Heart right ventricle (tissue), 16 donors: Measurements from ENCODE around the gene TPO. TPM values are rescaled to one million over a fixed set of nuclear protein-coding genes. Genes with fewer than 3 reads are reported as not detected.

Experiments used
- ATAC-seq, 8 donors: fragments of 200-7000 bp; cut with Tn5 transposase; one replicate each; pipeline ENCODE4 v1.9.1; 2020; ENCODE audit warnings: mild to moderate bottlenecking in 8 of 8, moderate library complexity in 8 of 8, moderate number of reproducible peaks in 1 of 8
- DNase-seq, 2 donors: peaks; one replicate each; pipeline ENCODE4 v3.0.0-alpha.2; 2020
- H3K27ac ChIP-seq, 10 donors: fragments of 200-600 bp; sonication (generic) in 2 of 10; one replicate each; pipeline versions ENCODE4 v1.5.0 to v1.8.0; 2020 to 2022; ENCODE audit warnings: mild to moderate bottlenecking in 3 of 10
- H3K27me3 ChIP-seq, 7 donors: fragments of 200-600 bp; one replicate each; pipeline ENCODE4 v1.8.0; 2021 to 2022; ENCODE audit warnings: mild to moderate bottlenecking in 2 of 7
- H3K36me3 ChIP-seq, 9 donors: fragments of 200-600 bp; sonication (generic) in 1 of 9; one replicate each; pipeline versions ENCODE4 v1.5.0 to v1.8.0; 2020 to 2022; ENCODE audit warnings: mild to moderate bottlenecking in 2 of 9
- H3K4me1 ChIP-seq, 9 donors: fragments of 200-600 bp; sonication (generic) in 1 of 9; one replicate each; pipeline versions ENCODE4 v1.5.0 to v1.8.0; 2020 to 2022; ENCODE audit warnings: mild to moderate bottlenecking in 4 of 9
- H3K4me3 ChIP-seq, 10 donors: fragments of 200-600 bp; sonication (generic) in 2 of 10; one replicate each; pipeline versions ENCODE4 v1.5.0 to v1.8.0; 2020 to 2022; ENCODE audit warnings: mild to moderate bottlenecking in 7 of 10, moderate library complexity in 2 of 10
- H3K9me3 ChIP-seq, 11 donors: fragments of 200-600 bp in 10 of 11; sonication (generic) in 2 of 11; one replicate each; pipeline versions ENCODE4 v1.5.0 to v1.8.0; 2013 to 2022; ENCODE audit warnings: mild to moderate bottlenecking in 2 of 11, control low read depth in 1 of 11, moderate library complexity in 1 of 11
- CTCF ChIP-seq, 9 donors: fragments of 200-600 bp; sonication (generic) in 2 of 9; IDR thresholded peaks; one replicate each; pipeline versions ENCODE4 v1.5.0 to v1.8.0; 2021 to 2022; ENCODE audit warnings: antibody characterized with exemption in 9 of 9, mild to moderate bottlenecking in 5 of 9, moderate library complexity in 1 of 9
- WGBS, 2 donors: extraction: QIAGEN DNeasy Blood & Tissue Kit; methylation state at CpG; one replicate each; pipeline ENCODE4 v1.1.7; 2013; ENCODE audit warnings: inconsistent platforms in 1 of 2; 5-methylcytosine and 5-hydroxymethylcytosine counted together
- intact Hi-C, 10 donors: fragments of 100-400 bp; cut with DNase I; formaldehyde crosslinking; loops; one replicate each; pipeline versions ENCODE4 v1.11.1 to v1.14.2; 2022
- polyA plus RNA-seq, 2 donors: library from polyadenylated mRNA; stranded (reverse); fragments of 200-250 nt; gene quantifications; one replicate each; pipeline ENCODE4 v1.2.3, GENCODE V29; 2013
- total RNA-seq, 10 donors: library from RNA; stranded (reverse); fragmentation: NEBNext Ultra II Directional in 3 of 10; extraction: Animal tissue kit (Norgen Biotek cat#: 25700) in 3 of 10; gene quantifications; one replicate each; pipeline versions ENCODE4 v1.2.1 to v1.2.4, GENCODE V29; 2021 to 2023
- donor health status: Arrhythmogenic right ventricular cardiomyopathy.
- donor health status: ischemic (EF 13 %, LVEDD 7.1; RV severe dilation, severe dysfunction).
- donor health status: healthy with polysubstance abuse.
- donor health status: DM: no; HTN: yes; CAD: no.
- donor health status: DM: no; HTN: no; CAD: no.
- donor health status: ischemic (EF 25% LVEDD 6.9; RV normal size, moderate dysfunction).
- donor health status: ischemic (EF 25% LVEDD 5.7; RV mildly dilated, moderate dysfunction).
- donor health status: healthy.
- donor health status: DM: yes; HTN: yes; CAD: no.
- donor health status: Ischemic cardiomyopathy.
- donor health status: ischemic (EF 35%, LVEDD 5.7; RV mildly dilated, moderate dysfunction).
- donor health status: nonischemic (EF 11% LVEDD 7.7; RV severe dilation, severe dysfunction).
- donor health status: DM: yes; HTN: yes; CAD: no.
- donor health status: PGD.
- donor health status: ischemic (EF 29% LVEDD 5.4; RV normal size, mild dysfunction).
- donor health status: nonischemic (EF 23%, LVEDD 6.1; RV moderate dilation, normal function).

Gene TPO
- total and polyA plus RNA-seq, 12 donors: 0.85 to 22.1 (median 6.4) TPM

- Histone ChIP-seq H3K36me3 (no peaks in the 10 kb centered on the region), H3K27me3 (peaks cover 0 to 10% (median 0%) of the 10 kb centered on the region in 7 donors), H3K4me1 (no peaks in the 10 kb centered on the region), H3K9me3 (no peaks in the 10 kb centered on the region), H3K4me3 (no peak overlapping the region), H3K27ac (no peak overlapping the region)
- TF ChIP-seq CTCF (IDR thresholded peaks at IDR 0.05): peak in 2 of 9 donors; percentile 30 to 32
- no peak for ATAC-seq
- 51 to 54% methylated on average over 10 of the region's 10 CpGs for WGBS, 2 donors
- DNase-seq: no peak
- intact Hi-C loops: loop anchor here in 1 of 10 donors (5.0 kb wide), 1 partner anchor 576 kb away; no protein-coding TSS in a partner anchor
These were observed 125.4 kb downstream of the TPO start for GRCh38 chr2:1538663-1539062.

DNA sequence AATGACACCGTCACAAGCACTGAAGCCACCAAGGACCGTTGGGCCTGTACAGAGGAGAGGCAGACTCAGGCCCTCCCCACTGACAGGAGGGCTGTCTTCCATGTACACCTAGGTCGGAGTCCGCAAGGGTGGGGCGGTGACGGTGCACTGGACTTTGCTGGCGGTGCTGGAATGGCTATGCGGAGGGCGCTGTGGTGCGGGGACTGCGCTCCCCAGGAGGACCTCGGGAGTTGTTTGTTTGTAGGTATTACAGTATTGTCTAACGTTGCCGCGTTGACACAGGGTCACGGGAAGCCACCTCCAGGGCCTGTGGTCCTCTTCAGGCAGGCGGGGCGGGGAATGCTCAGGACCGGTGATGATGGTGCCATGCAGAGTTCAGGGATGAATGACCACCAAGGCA, 126.2 kb downstream of the TPO start:
- no peaks in the 10 kb centered on the region for H3K4me1 ChIP-seq
- H3K4me3 ChIP-seq: no peak overlapping the region
- 90 to 93% methylated on average over 19 of the region's 19 CpGs for WGBS, 2 donors
- H3K36me3 ChIP-seq: no peaks in the 10 kb centered on the region
- no peak for TF ChIP-seq CTCF (IDR thresholded peaks at IDR 0.05)
- DNase-seq (no peak), ATAC-seq (peak in 1 of 8 donors; percentile 26)
- no peaks in the 10 kb centered on the region for H3K9me3 ChIP-seq
- peaks cover 0 to 10% (median 0%) of the 10 kb centered on the region in 7 donors for H3K27me3 ChIP-seq
- intact Hi-C loops: loop anchor here in 1 of 10 donors (5.0 kb wide), 1 partner anchor 577 kb away; no protein-coding TSS in a partner anchor
- no peak overlapping the region for H3K27ac ChIP-seq

DNA sequence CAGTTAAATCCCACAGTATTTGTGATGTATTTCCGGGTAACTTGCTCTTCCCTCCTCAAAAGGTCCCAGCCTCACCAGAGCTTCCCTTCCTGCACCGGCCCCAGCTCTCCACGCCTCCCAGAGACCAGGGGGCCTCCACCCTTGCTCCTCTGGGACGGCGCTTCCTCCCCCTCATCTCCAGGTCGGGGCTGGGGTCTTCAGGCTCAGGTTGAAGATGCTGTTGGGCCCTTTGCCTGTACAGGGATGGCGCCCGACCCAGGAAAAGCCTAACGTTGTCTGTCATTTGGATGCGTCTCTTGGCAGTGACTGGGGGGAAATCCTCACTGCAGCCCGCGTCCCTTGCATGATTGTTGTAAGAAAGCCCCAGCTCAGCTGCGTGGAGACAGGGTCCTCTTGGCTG, 126.7 kb downstream of the TPO start:
- TF ChIP-seq CTCF (IDR thresholded peaks at IDR 0.05): no peak
- Histone ChIP-seq H3K27ac (no peak overlapping the region), H3K36me3 (no peaks in the 10 kb centered on the region), H3K27me3 (peaks cover 0 to 10% (median 0%) of the 10 kb centered on the region in 7 donors), H3K9me3 (no peaks in the 10 kb centered on the region), H3K4me3 (no peak overlapping the region), H3K4me1 (no peaks in the 10 kb centered on the region)
- DNase-seq: no peak
- 76 to 77% methylated on average over 13 of the region's 13 CpGs for WGBS, 2 donors
- intact Hi-C loops: loop anchor here in 8 of 10 donors (5.0 to 10.0 kb wide), 5 partner anchors 578 to 825 kb away; partner anchors contain the start of gene SNTG2 (in 1 of the 8)
- ATAC-seq: no peak

DNA sequence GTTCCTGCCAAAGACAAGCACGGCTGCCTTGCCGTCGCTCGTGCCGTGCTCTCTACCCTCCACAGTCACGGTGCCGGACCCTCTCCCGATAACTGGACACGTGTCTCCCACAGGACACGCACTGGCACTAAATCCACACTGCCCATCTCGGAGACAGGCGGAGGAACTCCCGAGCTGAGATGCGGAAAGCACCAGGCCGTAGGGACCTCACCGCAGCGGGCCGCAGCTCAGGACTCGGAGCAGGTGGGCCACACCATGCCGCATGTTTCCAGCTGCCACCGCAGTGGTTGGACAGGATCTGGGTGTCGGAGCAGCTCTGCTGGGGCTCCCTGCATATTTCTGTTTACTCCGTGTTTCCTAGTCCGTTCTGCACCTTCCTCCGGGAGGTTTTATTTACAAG, 127.2 kb downstream of the TPO start:
- ATAC-seq (no peak), DNase-seq (no peak)
- intact Hi-C loops: loop anchor here in 7 of 10 donors (5.0 to 10.0 kb wide), 4 partner anchors 586 to 826 kb away; partner anchors contain the start of gene SNTG2 (in 1 of the 7)
- Histone ChIP-seq H3K27me3 (peaks cover 0 to 10% (median 0%) of the 10 kb centered on the region in 7 donors), H3K4me3 (no peak overlapping the region), H3K9me3 (no peaks in the 10 kb centered on the region), H3K36me3 (no peaks in the 10 kb centered on the region), H3K27ac (no peak overlapping the region), H3K4me1 (peaks cover 0 to 1% (median 0%) of the 10 kb centered on the region in 9 donors)
- no peak for TF ChIP-seq CTCF (IDR thresholded peaks at IDR 0.05)
- 90 to 91% methylated on average over 25 of the region's 25 CpGs for WGBS, 2 donors
